T47D (cell line): ENCODE measurements around the gene DUSP22.
"Not testable (repeated sequence)": the region's sequence is repeated elsewhere in the genome, so short reads cannot be mapped to it uniquely, and the experiment has no call there.

Experiments
- DNase-seq, 2 experiments: peaks; one replicate each; pipeline versions ENCODE4 v3.0.0 to v3.0.0-alpha.2; 2011 to 2012; ENCODE audit warnings: low read depth in 1 of 2, low spot score in 1 of 2
- JUND ChIP-seq: IDR thresholded peaks from 2 replicates; pipeline ENCODE4 v1.6.1; 2012; ENCODE audit warnings: low read depth
- in situ Hi-C: cut with HindIII; loops from 2 replicates; pipeline ENCODE4 v1.10.0; 2016; ENCODE audit warnings: low sequenced_read_pairs, low pct_unique_long_range_greater_than_20kb

The DUSP22 gene

DNA sequence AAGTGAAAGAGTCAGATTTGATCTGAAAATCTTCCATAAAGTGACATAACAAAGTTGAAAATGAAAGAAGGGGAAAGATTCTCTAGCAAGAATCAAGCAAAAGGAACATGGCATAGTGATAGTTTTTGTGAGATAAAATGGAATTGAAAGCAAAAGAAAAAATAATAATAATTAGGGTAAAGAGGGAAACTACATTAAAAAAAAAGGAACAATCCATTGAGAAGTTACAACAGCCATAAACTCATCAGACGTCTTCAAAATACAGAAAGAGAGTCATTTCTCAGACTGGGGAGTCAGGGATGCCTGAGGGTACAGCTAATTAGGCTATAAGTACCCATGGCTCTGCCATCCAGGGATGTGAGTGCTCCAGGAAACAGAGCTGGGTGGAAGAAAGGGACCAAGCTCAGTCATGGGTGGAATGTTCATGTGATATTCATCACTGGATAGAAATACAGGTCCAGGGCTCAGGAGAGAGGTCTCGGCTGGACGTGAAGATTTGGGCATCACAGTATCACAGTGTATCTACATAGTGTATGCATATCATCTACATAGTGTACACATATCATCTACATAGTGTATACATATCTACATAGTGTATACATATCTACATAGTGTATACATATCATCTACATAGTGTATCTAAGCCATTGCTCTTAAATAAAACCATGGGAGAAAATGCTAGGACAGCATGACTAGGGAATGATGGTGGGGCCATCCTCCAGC lies 29.4 kb downstream of the DUSP22 start:
- DNase-seq, result no peak
- TF ChIP-seq JUND, result no peak
- in situ Hi-C loops, result no loop called here

DNA sequence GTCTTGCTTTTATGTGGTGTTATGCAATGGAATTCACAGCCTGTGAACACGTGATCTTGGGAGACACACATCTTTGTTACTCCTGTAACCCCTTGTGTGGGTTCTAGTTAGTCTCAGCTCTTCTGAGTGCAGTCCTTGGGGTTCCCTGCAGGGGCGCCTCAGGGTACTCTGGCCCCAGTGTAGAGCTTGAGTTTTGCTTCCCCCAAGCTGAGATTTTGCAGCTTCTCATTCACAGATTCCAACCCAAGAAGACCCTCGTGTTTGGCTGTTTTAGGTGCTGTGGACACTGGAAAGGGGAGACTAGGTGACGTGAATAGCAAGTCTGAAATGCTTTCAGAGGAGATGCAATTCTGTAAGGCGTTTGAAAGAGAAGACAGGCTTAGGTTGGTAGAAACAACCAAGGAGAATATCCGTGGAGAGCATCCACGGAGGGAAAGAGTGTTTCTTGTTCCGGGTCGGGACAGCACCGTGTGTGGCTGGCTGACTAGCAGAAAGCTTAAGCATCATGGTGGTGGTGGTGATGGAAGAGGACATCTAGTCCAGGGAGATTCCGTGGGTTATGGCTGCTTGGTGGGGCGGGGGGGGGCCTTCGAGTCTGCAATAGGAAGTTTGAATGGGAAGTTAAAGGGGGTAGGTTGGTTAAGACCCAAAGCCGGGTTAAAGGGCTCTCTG lies 30.1 kb downstream of the DUSP22 start:
- in situ Hi-C loops, result no loop called here
- DNase-seq, result no peak
- no peak for TF ChIP-seq JUND

DNA sequence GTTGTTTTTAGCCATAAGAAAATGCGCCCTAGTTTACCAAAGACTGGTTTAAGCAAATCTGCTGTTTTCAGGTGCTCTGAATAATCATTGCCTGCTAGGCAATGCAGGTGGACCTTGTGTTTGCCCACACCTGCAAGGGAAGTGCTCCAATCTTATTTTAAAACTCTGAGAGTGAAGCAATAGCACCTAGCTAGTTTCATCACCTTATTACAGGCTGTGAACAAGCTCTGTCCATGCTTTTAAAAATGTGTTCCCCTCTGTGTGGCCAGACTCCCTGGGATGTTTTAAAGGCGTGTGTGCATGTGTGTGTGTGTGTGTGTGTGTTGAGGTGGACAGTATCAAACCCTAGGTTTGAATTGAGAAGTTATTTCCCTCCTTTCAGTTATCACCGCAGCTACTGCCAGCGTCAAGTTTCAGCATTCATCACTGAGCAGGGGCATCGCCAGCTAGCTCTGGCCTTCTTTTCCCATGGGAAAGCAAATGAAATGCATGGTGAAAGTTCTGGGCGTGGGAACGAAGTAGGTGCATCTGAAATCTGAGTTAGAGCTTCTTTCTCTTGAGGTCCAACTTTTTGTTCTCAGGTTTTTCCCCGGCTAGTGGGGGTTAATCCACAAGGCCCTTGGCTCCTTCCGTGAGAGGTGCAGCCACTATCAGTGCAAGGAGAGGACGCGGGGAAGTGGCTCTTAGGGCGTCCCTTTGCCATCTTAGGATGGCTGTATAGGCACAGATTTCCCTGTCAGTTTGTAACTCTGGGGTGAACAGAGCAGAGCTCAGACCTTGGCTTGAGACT lies 30.8 kb downstream of the DUSP22 start:
- in situ Hi-C loops, result no loop called here
- DNase-seq, result no peak
- TF ChIP-seq JUND, result no peak

DNA sequence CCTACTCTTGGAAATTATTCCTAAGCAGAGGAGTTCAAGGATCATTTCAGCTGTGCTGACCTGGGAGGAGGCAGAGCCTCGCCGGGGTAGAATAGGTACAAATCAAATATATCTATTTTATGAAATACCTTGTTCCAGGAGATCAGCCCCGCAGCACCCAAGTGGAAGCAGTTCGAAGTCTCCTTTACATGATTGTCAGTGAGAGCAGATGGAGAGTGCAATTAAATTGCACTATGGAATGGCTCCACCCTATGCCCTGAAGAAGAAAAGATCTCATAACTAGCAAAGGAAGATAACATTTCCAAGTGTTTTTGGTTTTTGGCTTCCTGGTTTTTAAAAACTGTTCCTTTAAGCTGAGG lies 31.4 kb downstream of the DUSP22 start:
- DNase-seq, result no peak
- no peak for TF ChIP-seq JUND
- in situ Hi-C loops, result no loop called here

DNA sequence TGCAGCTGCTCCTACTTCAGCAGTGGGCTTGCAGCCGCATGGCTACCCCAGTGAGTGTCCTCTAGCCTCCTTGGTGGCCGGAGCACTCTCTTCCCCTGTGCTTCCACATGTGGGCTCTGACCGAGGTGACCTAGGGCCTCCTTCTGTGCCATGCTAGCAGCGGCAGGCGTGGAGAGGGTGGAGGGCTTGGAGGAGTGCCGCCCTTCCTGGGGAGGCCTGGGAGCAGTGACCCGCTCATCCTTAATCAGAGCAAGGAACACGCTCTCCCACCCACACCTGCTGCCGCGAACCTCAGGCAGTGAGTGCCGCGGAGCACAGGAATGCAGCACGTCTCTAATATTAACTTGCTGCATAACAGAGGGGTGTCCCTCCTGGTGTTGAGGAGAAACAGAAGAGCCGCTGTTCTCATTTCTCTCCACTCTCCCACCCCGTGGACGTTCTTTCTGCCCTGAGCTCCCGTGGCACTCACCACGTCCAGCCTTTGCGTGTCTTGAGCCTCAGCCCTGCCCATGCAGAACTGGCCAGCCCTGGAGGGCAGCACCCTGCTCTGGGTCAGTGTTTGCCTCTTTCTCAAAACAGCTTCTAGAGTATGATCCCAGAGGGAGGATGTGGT lies 31.9 kb downstream of the DUSP22 start:
- in situ Hi-C loops, result no loop called here
- no peak for TF ChIP-seq JUND
- DNase-seq, result no peak

DNA sequence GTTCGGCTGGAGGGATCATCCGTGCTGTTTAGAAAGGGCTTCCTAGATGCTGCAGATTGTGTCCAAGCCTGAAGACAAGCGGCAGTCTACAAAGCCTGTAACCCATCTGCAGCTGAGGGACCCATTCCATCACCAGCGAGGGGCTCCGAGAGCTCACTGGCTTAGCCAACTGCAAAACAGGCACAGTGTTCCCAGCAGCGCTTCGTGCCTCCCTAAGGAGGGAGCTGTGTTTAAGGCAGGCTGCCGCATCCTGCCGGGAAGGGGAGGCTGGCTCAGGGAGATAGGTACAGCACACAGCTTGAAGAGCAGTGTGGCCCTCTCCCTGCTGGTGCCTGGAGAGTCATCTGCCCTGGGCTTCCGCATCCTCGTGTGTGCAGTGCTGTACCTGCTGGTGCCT lies 32.4 kb downstream of the DUSP22 start:
- TF ChIP-seq JUND, result no peak
- no peak for DNase-seq
- in situ Hi-C loops, result no loop called here

DNA sequence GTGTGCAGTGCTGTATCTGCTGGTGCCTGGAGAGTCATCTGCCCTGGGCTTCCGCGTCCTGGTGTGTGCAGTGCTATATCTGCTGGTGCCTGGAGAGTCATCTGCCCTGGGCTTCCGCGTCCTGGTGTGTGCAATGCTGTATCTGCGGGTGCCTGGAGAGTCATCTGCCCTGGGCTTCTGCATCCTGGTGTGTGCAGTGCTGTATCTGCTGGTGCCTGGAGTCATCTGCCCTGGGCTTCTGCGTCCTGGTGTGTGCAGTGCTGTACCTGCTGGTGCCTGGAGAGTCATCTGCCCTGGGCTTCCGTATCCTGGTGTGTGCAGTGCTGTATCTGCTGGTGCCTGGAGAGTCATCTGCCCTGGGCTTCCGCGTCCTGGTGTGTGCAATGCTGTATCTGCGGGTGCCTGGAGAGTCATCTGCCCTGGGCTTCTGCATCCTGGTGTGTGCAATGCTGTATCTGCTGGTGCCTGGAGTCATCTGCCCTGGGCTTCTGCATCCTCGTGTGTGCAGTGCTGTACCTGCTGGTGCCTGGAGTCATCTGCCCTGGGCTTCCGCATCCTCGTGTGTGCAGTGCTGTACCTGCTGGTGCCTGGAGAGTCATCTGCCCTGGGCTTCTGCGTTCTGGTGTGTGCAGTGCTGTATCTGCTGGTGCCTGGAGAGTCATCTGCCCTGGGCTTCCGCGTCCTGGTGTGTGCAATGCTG lies 33.0 kb downstream of the DUSP22 start:
- in situ Hi-C loops, DNase-seq: not testable (repeated sequence)

DNA sequence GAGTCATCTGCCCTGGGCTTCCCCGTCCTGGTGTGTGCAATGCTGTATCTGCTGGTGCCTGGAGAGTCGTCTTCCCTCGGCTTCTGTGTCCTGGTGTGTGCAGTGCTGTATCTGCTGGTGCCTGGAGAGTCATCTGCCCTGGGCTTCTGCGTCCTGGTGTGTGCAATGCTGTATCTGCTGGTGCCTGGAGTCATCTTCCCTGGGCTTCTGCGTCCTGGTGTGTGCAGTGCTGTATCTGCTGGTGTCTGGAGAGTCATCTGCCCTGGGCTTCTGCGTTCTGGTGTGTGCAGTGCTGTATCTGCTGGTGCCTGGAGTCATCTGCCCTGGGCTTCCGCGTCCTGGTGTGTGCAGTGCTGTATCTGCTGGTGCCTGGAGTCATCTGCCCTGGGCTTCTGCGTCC lies 33.8 kb downstream of the DUSP22 start:
- in situ Hi-C loops, DNase-seq: not testable (repeated sequence)

DNA sequence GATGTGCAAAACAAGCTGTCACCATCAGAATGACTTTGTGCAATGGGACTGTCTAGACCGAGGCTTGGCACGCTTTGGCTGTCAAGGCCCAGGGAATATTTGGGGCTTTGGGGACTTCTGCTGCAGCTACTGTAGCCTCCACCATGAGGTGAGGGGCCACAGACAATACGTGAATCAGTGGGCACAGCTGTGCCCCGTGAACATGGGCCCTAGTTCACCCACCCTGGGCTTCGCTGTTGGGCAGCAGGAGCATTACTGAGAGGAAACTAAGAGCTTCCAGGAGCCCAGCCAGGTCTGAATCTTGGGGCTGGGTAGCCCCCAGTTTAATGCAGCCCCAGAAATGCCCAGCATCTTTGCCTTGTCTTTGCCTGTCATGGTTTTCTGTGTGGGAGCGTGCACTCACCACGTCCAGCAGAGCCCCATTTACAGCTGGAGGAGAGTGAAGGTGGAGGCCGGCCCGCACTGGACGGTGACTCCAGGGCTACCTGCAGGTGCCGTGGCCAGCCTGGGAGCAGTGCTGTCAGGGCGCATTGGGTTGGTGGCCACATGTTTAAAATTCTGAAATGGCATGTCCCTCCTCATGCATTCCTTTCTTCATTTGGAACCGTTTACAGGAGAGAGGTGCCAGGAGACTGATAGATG lies 34.7 kb downstream of the DUSP22 start:
- in situ Hi-C loops, result no loop called here
- DNase-seq, result no peak
- no peak for TF ChIP-seq JUND

DNA sequence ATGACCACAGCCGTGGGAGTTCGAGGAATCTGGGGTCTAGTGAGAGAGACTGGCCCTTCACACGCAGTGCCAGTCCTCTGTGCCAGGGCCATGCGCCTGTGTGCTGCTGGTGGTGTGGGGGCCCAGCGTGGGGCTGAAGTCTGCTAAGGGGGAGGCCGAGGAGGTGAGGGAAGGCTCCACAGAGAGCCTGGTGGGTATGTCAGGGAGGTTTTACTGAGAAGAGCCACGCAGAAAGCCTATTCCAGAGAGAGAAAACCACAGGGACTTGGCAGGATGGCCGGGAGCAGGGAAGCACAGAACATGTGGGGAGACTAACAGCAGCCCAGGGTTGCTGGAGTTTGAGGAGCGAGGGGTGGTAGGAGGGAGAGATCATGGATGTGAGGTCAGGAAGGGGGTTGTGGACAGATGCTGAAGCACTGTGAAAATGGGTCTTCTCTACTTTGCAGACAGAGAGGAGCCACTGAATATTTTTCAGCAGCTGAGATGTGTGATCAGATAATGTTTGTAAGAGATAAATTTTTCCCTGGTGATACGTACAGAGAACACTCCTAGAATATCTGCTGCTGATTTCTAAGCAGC lies 35.3 kb downstream of the DUSP22 start:
- in situ Hi-C loops, result no loop called here
- TF ChIP-seq JUND, result no peak
- no peak for DNase-seq

DNA sequence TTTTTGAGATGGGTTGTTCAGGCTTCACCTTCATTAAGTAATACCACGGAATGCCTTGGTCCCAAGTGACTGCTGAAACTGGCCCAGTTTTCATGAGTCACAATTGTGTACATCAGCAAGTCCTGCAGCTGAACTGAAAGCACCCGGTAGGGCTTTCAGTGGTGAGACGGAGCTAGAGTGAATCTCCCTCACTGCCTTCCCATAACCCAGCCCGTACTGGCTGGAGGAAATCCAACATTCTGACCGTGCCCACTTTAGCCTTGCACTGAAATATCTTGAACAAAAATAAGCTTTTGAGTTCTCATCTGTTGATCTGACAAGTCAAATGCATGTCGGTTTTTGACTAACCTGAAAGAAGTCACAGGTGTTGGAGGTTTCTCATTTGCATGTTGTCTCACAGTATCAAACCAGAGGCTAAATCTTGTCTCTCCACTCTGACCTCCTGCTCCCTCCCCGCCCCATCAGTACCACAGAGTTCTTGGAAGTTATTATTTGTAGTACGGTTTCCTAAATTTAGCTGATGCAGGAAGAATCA lies 35.9 kb downstream of the DUSP22 start:
- DNase-seq, result no peak
- in situ Hi-C loops, result no loop called here
- no peak for TF ChIP-seq JUND
